ENCODE results near the gene USP1. TPM values are rescaled to one million over a fixed set of nuclear protein-coding genes. Genes with fewer than 3 reads are reported as not detected.

Gene USP1
- total and polyA plus RNA-seq, 2 donors = 25.2 to 72.6 TPM

- H3K4me1 ChIP-seq (ENCODE audit: control insufficient read depth in 2 of 2, insufficient read depth in 2 of 2, low read length in 2 of 2) = no peaks in the 10 kb centered on the region
- H3K9me3 ChIP-seq (ENCODE audit: control insufficient read depth in 2 of 2, insufficient read depth in 1 of 2, low read length in 1 of 2) = no peaks in the 10 kb centered on the region
- 96% methylated on average over 14 of the region's 14 CpGs for WGBS
- H3K4me3 ChIP-seq (ENCODE audit: low read length in 2 of 2) = no peak overlapping the region
- no peak for DNase-seq (ENCODE audit: low read depth in 6 of 9, low spot score in 9 of 9)
- no peaks in the 10 kb centered on the region for H3K36me3 ChIP-seq (ENCODE audit: control insufficient read depth in 2 of 2, insufficient read depth in 2 of 2, low read length in 1 of 2)
- H3K27ac ChIP-seq (ENCODE audit: low read depth in 1 of 2, low read length in 1 of 2) = no peak overlapping the region
- no peaks in the 10 kb centered on the region for H3K27me3 ChIP-seq (ENCODE audit: control insufficient read depth in 2 of 2, insufficient read depth in 1 of 2, low read length in 1 of 2)
Observed at GRCh38 chr1:62423580-62424242, 13.1 kb upstream of the USP1 start.

GRCh38 chr1:62424411-62424810 is 12.4 kb upstream of the USP1 start:
- no peak for DNase-seq (ENCODE audit: low read depth in 6 of 9, low spot score in 9 of 9)
- Histone ChIP-seq H3K9me3 (ENCODE audit: control insufficient read depth in 2 of 2, insufficient read depth in 1 of 2, low read length in 1 of 2) (no peaks in the 10 kb centered on the region), H3K27me3 (ENCODE audit: control insufficient read depth in 2 of 2, insufficient read depth in 1 of 2, low read length in 1 of 2) (no peaks in the 10 kb centered on the region), H3K4me1 (ENCODE audit: control insufficient read depth in 2 of 2, insufficient read depth in 2 of 2, low read length in 2 of 2) (no peaks in the 10 kb centered on the region), H3K27ac (ENCODE audit: low read depth in 1 of 2, low read length in 1 of 2) (no peak overlapping the region), H3K4me3 (ENCODE audit: low read length in 2 of 2) (no peak overlapping the region), H3K36me3 (ENCODE audit: control insufficient read depth in 2 of 2, insufficient read depth in 2 of 2, low read length in 1 of 2) (no peaks in the 10 kb centered on the region)
- 97% methylated on average over 4 of the region's 4 CpGs for WGBS

GRCh38 chr1:62425041-62425440 is 11.8 kb upstream of the USP1 start:
- no peaks in the 10 kb centered on the region for H3K36me3 ChIP-seq (ENCODE audit: control insufficient read depth in 2 of 2, insufficient read depth in 2 of 2, low read length in 1 of 2)
- H3K4me1 ChIP-seq (ENCODE audit: control insufficient read depth in 2 of 2, insufficient read depth in 2 of 2, low read length in 2 of 2) = no peaks in the 10 kb centered on the region
- 95% methylated on average over 5 of the region's 5 CpGs for WGBS
- no peak for DNase-seq (ENCODE audit: low read depth in 6 of 9, low spot score in 9 of 9)
- H3K27me3 ChIP-seq (ENCODE audit: control insufficient read depth in 2 of 2, insufficient read depth in 1 of 2, low read length in 1 of 2) = no peaks in the 10 kb centered on the region
- H3K27ac ChIP-seq (ENCODE audit: low read depth in 1 of 2, low read length in 1 of 2) = no peak overlapping the region
- no peaks in the 10 kb centered on the region for H3K9me3 ChIP-seq (ENCODE audit: control insufficient read depth in 2 of 2, insufficient read depth in 1 of 2, low read length in 1 of 2)
- H3K4me3 ChIP-seq (ENCODE audit: low read length in 2 of 2) = no peak overlapping the region

- H3K36me3 ChIP-seq (ENCODE audit: control insufficient read depth in 2 of 2, insufficient read depth in 2 of 2, low read length in 1 of 2) = no peaks in the 10 kb centered on the region
- 25% methylated on average over 3 of the region's 3 CpGs for WGBS
- no peaks in the 10 kb centered on the region for H3K4me1 ChIP-seq (ENCODE audit: control insufficient read depth in 2 of 2, insufficient read depth in 2 of 2, low read length in 2 of 2)
- H3K9me3 ChIP-seq (ENCODE audit: control insufficient read depth in 2 of 2, insufficient read depth in 1 of 2, low read length in 1 of 2) = no peaks in the 10 kb centered on the region
- no peak for DNase-seq (ENCODE audit: low read depth in 6 of 9, low spot score in 9 of 9)
- H3K27ac ChIP-seq (ENCODE audit: low read depth in 1 of 2, low read length in 1 of 2) = no peak overlapping the region
- H3K27me3 ChIP-seq (ENCODE audit: control insufficient read depth in 2 of 2, insufficient read depth in 1 of 2, low read length in 1 of 2) = no peaks in the 10 kb centered on the region
- no peak overlapping the region for H3K4me3 ChIP-seq (ENCODE audit: low read length in 2 of 2)
Observed at GRCh38 chr1:62426237-62426636, 10.6 kb upstream of the USP1 start.

GRCh38 chr1:62426794-62427193 is 10.1 kb upstream of the USP1 start:
- Histone ChIP-seq H3K4me3 (ENCODE audit: low read length in 2 of 2) (no peak overlapping the region), H3K4me1 (ENCODE audit: control insufficient read depth in 2 of 2, insufficient read depth in 2 of 2, low read length in 2 of 2) (no peaks in the 10 kb centered on the region), H3K27ac (ENCODE audit: low read depth in 1 of 2, low read length in 1 of 2) (no peak overlapping the region), H3K36me3 (ENCODE audit: control insufficient read depth in 2 of 2, insufficient read depth in 2 of 2, low read length in 1 of 2) (no peaks in the 10 kb centered on the region), H3K9me3 (ENCODE audit: control insufficient read depth in 2 of 2, insufficient read depth in 1 of 2, low read length in 1 of 2) (no peaks in the 10 kb centered on the region), H3K27me3 (ENCODE audit: control insufficient read depth in 2 of 2, insufficient read depth in 1 of 2, low read length in 1 of 2) (no peaks in the 10 kb centered on the region)
- WGBS = 98% methylated on average over 1 of the region's 1 CpG
- no peak for DNase-seq (ENCODE audit: low read depth in 6 of 9, low spot score in 9 of 9)

DNA sequence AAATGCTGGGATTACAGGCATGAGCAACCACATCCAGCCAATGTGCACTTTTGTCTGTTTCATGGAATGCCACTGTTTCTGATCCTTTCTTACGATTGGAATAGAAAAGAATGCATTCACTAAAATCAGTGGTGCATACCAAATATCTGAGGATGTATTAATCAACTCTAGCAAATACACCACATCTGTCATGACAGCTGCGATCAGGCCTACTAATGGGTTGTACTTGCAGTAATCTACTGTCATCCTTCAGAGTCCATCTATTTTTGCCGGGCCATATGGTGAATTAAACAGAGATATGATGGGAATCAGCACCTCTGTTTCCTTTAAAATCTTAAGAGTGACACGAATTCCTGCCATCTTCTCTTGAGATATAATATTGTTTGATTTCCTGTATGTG is 8.5 kb upstream of the USP1 start:
- no peak for DNase-seq (ENCODE audit: low read depth in 6 of 9, low spot score in 9 of 9)
- no peaks in the 10 kb centered on the region for H3K27me3 ChIP-seq (ENCODE audit: control insufficient read depth in 2 of 2, insufficient read depth in 1 of 2, low read length in 1 of 2)

DNA sequence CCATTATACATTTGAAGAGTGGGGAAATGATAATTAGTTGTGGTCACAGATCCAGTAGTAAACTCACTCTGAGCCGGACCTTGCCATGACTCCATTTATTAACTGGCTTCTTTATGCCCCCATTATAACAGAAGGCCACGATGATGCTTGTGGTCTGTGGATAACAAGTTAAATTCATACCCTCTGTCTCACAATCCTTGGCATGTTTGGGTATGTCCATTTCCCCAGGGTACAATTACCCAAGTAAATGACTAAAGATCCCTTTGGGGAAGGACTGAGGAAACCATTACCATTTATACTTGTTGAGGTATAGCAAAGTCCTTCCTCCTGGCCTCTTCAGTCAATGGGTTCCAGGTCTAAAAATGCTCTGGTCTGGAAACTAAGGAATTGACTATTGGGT is 7.3 kb upstream of the USP1 start:
- 98% methylated on average over 2 of the region's 2 CpGs for whole genome bisulfite sequencing
- H3K9me3 ChIP-seq (ENCODE audit: control insufficient read depth in 2 of 2, insufficient read depth in 1 of 2, low read length in 1 of 2) = no peaks in the 10 kb centered on the region

More for the DNA sequence above, 8.5 kb upstream of the USP1 start:
- Histone ChIP-seq H3K27ac (ENCODE audit: low read depth in 1 of 2, low read length in 1 of 2) (no peak overlapping the region), H3K9me3 (ENCODE audit: control insufficient read depth in 2 of 2, insufficient read depth in 1 of 2, low read length in 1 of 2) (no peaks in the 10 kb centered on the region), H3K36me3 (ENCODE audit: control insufficient read depth in 2 of 2, insufficient read depth in 2 of 2, low read length in 1 of 2) (no peaks in the 10 kb centered on the region), H3K4me1 (ENCODE audit: control insufficient read depth in 2 of 2, insufficient read depth in 2 of 2, low read length in 2 of 2) (no peaks in the 10 kb centered on the region), H3K4me3 (ENCODE audit: low read length in 2 of 2) (no peak overlapping the region)
- WGBS = 96% methylated on average over 4 of the region's 4 CpGs

DNA sequence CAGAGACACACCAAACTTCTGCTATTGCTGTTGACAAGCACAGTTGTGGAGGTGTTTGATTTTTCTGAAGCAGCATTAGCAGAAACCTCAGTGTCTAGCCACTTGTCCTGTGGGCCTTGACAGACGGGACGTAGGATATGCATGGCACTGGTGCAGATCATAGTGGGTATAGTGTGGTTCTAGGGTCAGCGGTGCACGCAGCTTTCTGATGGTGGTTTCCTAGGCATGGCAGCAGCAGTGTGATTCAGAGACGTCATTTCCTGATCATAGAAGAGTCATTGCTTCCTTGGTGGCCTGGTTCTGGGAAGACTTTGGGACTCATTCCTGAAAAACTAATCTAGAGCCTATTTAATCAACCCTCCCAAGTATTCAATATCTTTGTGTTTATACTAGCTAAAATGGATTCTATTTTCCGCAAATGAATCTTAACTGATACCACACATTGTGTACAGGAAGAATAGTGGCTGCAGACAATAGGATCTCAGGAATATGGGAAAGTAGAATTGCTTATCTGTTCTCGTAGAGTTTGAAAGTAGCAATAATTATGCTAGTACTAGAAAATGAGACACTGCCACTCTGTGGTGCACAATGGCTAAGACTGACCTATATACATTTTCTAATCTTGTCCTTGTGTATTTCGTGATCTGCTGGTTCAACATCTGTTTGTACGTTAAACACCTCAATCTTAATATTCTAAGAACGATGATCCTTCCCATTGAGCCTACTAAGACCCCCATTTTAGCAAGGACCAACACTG is 2.8 kb upstream of the USP1 start:
- Histone ChIP-seq H3K27me3 (ENCODE audit: control insufficient read depth in 2 of 2, insufficient read depth in 1 of 2, low read length in 1 of 2) (no peaks in the 10 kb centered on the region), H3K4me3 (ENCODE audit: low read length in 2 of 2) (no peak overlapping the region), H3K9me3 (ENCODE audit: control insufficient read depth in 2 of 2, insufficient read depth in 1 of 2, low read length in 1 of 2) (no peaks in the 10 kb centered on the region), H3K27ac (ENCODE audit: low read depth in 1 of 2, low read length in 1 of 2) (no peak overlapping the region), H3K36me3 (ENCODE audit: control insufficient read depth in 2 of 2, insufficient read depth in 2 of 2, low read length in 1 of 2) (no peaks in the 10 kb centered on the region), H3K4me1 (ENCODE audit: control insufficient read depth in 2 of 2, insufficient read depth in 2 of 2, low read length in 2 of 2) (peaks cover 0 to 9% of the 10 kb centered on the region in 2 donors)
- DNase-seq (ENCODE audit: low read depth in 6 of 9, low spot score in 9 of 9) = no peak
- 94% methylated on average over 10 of the region's 10 CpGs for WGBS

More for the DNA sequence above, 7.3 kb upstream of the USP1 start:
- no peak for DNase-seq (ENCODE audit: low read depth in 6 of 9, low spot score in 9 of 9)
- H3K36me3 ChIP-seq (ENCODE audit: control insufficient read depth in 2 of 2, insufficient read depth in 2 of 2, low read length in 1 of 2) = no peaks in the 10 kb centered on the region
- H3K4me1 ChIP-seq (ENCODE audit: control insufficient read depth in 2 of 2, insufficient read depth in 2 of 2, low read length in 2 of 2) = no peaks in the 10 kb centered on the region
- H3K27ac ChIP-seq (ENCODE audit: low read depth in 1 of 2, low read length in 1 of 2) = no peak overlapping the region
- H3K4me3 ChIP-seq (ENCODE audit: low read length in 2 of 2) = no peak overlapping the region
- H3K27me3 ChIP-seq (ENCODE audit: control insufficient read depth in 2 of 2, insufficient read depth in 1 of 2, low read length in 1 of 2) = no peaks in the 10 kb centered on the region

DNA sequence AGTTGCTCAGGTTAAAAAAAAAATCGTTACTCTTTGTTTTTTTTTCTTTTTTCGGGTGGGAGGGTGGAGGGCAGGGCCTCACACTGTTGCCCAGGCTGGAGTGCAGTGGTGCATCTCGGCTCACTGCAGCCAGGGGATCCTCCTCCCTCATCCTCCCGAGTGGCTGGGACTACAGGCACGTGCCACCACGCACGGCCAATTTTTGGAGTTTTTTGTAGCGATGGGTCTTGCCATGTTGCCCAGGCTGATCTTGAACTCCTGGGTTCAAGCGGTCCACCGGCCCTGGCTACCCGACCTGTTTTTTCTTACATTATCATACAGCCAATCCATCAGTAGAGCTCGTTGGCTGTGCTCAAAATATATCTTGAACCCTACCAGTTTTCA is 2.2 kb upstream of the USP1 start:
- H3K36me3 ChIP-seq (ENCODE audit: control insufficient read depth in 2 of 2, insufficient read depth in 2 of 2, low read length in 1 of 2) = no peaks in the 10 kb centered on the region
- H3K9me3 ChIP-seq (ENCODE audit: control insufficient read depth in 2 of 2, insufficient read depth in 1 of 2, low read length in 1 of 2) = no peaks in the 10 kb centered on the region
- 96% methylated on average over 12 of the region's 12 CpGs for WGBS
- no peak overlapping the region for H3K27ac ChIP-seq (ENCODE audit: low read depth in 1 of 2, low read length in 1 of 2)
- H3K27me3 ChIP-seq (ENCODE audit: control insufficient read depth in 2 of 2, insufficient read depth in 1 of 2, low read length in 1 of 2) = no peaks in the 10 kb centered on the region
- no peak overlapping the region for H3K4me3 ChIP-seq (ENCODE audit: low read length in 2 of 2)
- peaks cover 0 to 13% of the 10 kb centered on the region in 2 donors for H3K4me1 ChIP-seq (ENCODE audit: control insufficient read depth in 2 of 2, insufficient read depth in 2 of 2, low read length in 2 of 2)
- DNase-seq (ENCODE audit: low read depth in 6 of 9, low spot score in 9 of 9) = no peak
